ENCODE results near the gene RNF213.
A peak's percentile ranks its signal among the peaks of the same experiment; 100 is the strongest.

The RNF213 gene

GRCh38 chr17:80356231-80356856 lies 95.7 kb downstream of the RNF213 start:
- no peak for DNase-seq

GRCh38 chr17:80358131-80358530 lies 97.5 kb downstream of the RNF213 start:
- DNase-seq: no peak

- DNase-seq: no peak
Measured at GRCh38 chr17:80358861-80359260, 98.2 kb downstream of the RNF213 start.

- DNase-seq: no peak
Measured at GRCh38 chr17:80359422-80360110, 98.9 kb downstream of the RNF213 start.

GRCh38 chr17:80360396-80360795 lies 99.7 kb downstream of the RNF213 start:
- DNase-seq: no peak

- peak; percentile 14 for DNase-seq
Measured at GRCh38 chr17:80361495-80362220, 101.0 kb downstream of the RNF213 start.

- DNase-seq: no peak
Measured at GRCh38 chr17:80362428-80363119, 101.9 kb downstream of the RNF213 start.

- no peak for DNase-seq
Measured at GRCh38 chr17:80363120-80363515, 102.5 kb downstream of the RNF213 start.

- no peak for DNase-seq
Measured at GRCh38 chr17:80363518-80364090, 103.0 kb downstream of the RNF213 start.

GRCh38 chr17:80364091-80364691 lies 103.5 kb downstream of the RNF213 start:
- peak; percentile 33 for DNase-seq

GRCh38 chr17:80365001-80365965 lies 104.6 kb downstream of the RNF213 start:
- no peak for DNase-seq

GRCh38 chr17:80365983-80366382 lies 105.3 kb downstream of the RNF213 start:
- DNase-seq: no peak

GRCh38 chr17:80367503-80367902 lies 106.9 kb downstream of the RNF213 start:
- no peak for DNase-seq

GRCh38 chr17:80371196-80371595 lies 110.5 kb downstream of the RNF213 start:
- DNase-seq: no peak

- DNase-seq: no peak
Measured at GRCh38 chr17:80372456-80372855, 111.8 kb downstream of the RNF213 start.

GRCh38 chr17:80372922-80373570 lies 112.4 kb downstream of the RNF213 start:
- DNase-seq: no peak

- DNase-seq: no peak
Measured at GRCh38 chr17:80374039-80374731, 113.5 kb downstream of the RNF213 start.

- DNase-seq: no peak
Measured at GRCh38 chr17:80374732-80375585, 114.3 kb downstream of the RNF213 start.

- no peak for DNase-seq
Measured at GRCh38 chr17:80376531-80376930, 115.9 kb downstream of the RNF213 start.

All from fibroblast of skin of right biceps (primary cell).